Activated CD4-positive, alpha-beta T cell treated with anti-CD3 and anti-CD28 coated beads, Interleukin-2, amount 50 U/mL, for 1 hour (primary cell): ENCODE results near the gene PALM.
A peak's percentile ranks its signal among the peaks of the same experiment; 100 is the strongest.
"Not testable (repeated sequence)": the region's sequence is repeated elsewhere in the genome, so short reads cannot be mapped to it uniquely, and the experiment has no call there.

Experiments used
- DNase-seq: peaks from one replicate; pipeline ENCODE4 v3.0.0-alpha.2; 2020

PALM gene, protein sequence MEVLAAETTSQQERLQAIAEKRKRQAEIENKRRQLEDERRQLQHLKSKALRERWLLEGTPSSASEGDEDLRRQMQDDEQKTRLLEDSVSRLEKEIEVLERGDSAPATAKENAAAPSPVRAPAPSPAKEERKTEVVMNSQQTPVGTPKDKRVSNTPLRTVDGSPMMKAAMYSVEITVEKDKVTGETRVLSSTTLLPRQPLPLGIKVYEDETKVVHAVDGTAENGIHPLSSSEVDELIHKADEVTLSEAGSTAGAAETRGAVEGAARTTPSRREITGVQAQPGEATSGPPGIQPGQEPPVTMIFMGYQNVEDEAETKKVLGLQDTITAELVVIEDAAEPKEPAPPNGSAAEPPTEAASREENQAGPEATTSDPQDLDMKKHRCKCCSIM

DNA sequence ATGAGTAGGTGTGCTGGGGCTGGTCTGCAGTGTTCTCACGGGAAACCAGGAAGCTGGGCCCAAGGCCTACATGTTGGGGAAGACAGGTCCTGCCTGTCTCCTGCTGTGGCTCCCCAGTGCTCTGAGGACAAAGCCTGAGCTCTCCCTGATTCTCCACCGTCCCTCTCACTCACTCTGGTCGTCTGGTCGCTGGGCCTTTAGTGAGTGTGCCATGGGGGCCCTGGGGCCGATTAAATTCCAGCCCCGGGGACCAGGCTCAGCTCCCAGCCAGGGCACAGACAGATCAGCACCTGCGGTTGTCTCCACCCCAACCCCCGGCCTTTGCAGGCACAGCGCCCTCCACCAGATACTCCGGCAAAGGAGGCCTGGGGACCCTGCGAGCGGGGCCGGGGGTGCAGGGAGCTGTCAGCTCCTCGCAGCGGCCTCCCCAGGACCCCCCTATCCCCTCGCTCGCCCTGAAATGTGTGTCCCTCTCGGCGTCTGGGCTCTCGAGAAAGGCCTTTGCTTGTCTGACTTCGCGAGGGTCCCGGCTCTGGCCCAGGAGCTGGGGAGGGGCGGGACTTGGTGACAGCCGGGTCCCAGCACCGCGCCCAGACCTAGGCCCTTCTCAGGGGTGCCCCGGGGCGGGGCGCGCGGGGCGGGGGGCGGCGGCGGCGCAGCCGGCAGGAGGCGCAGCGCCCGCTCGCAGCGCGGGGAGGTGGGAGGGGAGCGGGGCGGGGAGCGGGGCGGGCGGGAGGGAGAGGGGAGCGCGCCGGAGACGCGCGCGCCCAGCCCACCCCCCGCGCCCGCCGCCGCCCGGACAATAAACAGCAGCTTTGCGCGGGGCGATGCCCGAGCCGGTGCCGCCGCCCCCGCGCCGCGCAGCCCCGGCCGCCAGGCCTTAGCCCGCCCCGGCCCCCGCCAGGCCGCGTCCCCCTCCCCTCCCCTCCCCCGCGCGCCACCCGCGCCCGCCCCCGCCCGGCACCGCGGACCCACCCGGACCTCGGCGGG, at the start of gene PALM:
Gene PALM (plus strand): TSS at position 782 of the 990 bp plus-strand sequence. CDS start 212 bp downstream, outside the sequence.
- DNase-seq, result no peak

DNA sequence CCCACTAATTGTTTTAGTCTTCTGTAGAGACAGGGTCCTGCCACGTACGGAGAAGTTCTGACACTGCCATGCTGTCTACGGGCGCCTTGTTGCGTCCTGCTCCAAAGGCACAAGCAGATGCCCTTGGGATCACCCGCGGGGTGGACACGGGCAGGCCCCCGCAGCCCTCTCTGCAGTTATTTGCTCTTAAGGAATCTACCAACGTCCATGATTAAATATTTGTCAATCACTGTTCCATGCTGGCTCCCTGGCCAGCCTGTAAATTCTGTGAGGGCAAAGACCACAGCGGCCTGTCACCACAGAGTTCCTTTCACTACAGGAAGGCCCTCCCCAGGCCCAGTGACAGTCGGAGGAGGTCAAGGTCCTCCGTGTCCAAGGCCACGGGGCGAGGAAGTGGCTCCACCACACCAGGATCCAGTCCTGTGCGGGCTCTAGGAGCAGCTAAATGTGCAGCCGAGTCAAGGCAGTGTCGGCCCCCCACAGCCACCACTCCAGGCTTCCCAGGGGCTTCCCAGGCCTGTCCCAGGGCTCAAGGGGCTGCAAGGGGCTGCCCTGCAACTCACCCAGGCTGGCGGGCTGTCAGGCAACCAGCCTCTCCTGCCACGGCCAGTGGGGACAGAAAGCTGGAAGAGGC, 47.8 kb upstream of the PALM start:
- no peak for DNase-seq

DNA sequence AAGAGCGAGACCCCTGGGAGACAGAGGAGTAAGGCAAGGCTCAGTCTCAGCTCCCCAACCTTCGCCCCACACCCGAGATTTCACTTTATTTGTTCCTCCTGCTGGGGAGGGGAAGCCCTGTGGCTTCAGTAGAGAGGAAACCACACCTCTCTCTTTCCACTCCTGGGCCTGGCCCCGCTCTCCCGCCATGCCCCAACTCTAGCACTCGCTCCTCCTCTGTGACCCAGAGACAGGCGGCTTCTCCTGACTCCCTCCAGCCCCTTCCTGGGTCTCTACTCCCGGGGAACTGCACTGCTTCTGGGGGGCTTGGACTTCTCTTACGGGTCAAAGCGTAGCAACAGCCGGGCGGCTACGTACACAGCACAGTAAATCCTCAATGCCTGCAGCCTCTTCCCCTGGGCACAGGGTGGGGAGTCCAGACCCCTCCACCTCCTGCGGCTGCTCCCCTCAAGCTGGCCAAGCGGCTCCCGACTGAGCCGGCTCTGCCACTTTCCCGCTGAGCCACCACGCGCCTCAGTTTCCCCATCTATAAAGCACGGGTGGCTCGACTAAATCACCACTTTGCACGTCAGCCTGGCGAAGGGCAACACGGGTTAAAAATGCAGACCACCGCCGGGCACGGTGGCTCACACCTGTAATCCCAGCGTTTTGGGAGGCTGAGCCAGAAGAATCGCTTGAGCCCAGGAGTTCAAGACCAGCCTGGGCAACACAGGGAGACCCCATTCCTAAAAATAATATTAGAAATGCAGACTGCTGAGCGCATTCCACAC, 47.1 kb upstream of the PALM start:
- DNase-seq, result peak; percentile 67

DNA sequence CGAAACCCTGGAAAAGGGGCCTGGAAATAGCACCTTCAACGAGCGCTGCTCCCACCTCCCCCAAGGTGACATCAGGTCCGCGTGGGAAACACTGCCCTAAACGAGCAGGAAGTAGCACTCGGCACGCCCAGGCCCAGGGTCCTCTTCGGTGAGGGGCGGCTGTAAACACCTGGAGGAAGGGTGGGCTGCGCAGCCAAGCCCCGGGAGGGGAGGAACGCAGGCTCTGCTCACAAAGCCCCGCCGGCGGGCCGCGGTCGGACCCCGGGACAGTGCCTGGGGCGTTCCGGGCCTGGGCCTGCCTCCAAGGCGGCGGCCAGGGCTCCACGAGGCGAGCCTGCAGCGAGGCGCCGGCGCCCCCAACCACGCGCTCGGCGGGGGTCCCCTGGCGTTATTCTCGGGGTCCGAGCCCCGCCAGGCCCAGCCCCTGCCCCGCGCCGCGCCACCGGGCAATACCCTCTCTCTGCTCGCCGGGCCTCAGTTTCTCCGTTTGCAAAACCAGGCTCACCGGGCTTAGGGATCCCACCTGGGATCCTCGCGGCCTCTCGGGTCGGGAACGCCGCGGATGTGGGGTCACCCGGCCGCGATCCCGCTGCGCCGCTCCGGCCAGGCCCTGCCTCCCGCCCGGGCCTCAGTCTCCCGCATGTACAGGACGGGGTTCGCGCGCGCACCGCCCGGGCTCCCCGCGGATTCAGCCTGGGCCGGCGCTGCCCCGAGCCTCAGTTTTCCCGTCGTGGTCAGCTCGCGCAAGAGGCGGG, 46.4 kb upstream of the PALM start:
- DNase-seq, result peak; percentile 64

DNA sequence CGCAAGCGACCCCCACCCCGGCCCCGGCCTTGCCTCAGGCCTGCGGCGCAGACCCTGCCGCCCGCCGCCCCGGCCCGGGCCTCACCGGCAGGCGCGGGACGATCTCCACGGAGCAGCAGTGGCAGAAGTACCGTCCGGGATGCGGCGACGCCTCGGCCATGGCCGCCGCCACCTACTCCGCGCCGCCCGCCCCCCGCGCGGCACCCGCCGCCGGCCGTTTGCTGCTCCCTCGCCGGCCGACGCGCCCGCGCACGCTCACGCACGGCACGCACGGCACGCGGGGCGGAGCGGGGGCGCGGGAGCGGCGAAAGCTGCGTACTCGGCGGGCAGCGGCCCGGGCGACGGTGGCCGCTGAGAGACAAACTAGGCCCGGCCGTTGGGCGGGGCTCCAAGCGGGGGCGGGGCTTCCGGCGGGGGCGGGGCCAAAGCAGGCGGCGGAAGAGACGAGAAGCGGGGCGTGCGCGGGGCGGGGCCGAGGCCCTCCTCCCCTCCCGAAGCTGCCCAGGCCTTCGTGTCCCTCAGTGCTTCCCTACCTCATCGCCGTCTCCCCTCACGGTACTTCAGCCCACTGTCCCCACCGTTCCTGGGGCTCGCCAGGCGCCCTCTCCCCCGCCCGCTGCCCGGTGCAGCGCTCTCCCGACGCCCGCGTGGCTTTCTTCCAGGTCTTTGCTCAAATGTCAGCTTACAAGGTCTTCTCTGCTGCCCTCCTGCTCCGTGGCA, 45.6 kb upstream of the PALM start, which contains the start of gene RNF126:
Gene RNF126 (minus strand): TSS at position 253 of the 720 bp plus-strand sequence. CDS start 93 bp downstream, at position 160.
- DNase-seq, result peak; percentile 94

DNA sequence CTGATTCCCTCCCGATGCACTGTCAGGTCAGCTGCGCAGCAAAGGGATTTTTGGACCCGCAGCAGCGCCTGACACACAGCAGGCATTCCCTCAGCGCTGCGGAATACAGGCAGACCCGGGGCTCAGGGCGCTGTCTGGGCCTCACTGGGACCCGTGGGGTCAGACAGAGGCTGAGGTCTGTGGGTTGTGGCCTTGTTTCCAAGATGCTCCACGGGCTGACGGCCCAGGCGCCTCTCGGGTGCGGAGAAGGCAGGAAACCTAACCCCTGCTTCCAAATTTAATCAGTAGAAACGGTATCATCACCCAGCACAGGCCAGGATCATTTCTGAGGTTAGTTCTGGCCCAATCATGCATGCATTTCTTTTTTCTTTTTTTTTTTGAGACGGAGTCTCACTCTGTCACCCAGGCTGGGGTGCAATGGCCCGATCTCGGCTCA, 45.0 kb upstream of the PALM start:
- DNase-seq, result no peak

DNA sequence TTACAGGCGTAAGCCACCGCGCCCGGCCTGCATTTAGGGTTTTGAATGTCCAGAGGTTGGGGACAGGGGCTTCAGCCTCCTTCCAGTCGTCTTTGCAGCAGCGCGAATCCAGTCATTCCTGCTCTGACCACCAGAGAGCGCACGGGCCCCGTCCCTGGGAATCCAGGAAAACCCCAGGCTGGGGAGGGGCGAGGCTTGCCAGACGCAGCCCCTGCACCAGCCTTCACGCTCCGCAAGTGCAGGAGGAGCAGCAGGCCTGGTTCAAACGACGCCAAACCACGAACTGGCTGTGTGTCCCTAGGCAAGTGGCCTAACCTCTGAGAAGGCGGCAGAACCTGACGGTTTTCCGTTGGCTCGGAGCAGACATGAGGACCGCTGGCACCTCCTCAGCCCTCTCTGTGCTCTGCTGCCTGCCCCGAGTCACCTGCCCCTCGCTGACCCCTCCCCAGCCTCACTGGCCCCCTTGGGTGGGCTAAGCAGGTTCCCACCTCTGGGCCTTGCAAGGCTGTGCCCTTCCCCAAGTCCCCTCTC, 43.8 kb upstream of the PALM start:
- DNase-seq, result peak; percentile 81

DNA sequence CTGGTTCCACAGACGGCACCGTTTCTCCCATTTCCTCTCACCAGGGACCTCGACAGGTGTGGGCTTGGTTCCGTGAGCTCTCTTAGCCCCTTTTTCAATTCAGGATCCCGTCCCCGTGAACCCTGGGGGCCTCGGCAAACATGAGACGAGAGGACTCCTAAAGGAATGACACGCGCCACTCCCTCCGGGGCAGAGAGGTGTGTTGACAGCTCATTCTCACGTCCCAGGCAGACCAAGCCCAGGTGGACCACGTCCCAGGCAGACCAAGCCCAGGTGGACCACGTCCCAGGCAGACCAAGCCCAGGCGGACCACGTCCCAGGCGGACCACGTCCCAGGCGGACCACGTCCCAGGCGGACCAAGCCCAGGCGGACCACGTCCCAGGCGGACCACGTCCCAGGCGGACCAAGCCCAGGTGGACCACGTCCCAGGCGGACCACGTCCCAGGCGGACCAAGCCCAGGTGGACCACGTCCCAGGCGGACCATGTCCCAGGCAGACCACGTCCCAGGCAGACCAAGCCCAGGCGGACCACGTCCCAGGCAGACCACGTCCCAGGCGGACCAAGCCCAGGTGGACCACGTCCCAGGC, 41.7 kb upstream of the PALM start:
- not testable (repeated sequence) for DNase-seq

DNA sequence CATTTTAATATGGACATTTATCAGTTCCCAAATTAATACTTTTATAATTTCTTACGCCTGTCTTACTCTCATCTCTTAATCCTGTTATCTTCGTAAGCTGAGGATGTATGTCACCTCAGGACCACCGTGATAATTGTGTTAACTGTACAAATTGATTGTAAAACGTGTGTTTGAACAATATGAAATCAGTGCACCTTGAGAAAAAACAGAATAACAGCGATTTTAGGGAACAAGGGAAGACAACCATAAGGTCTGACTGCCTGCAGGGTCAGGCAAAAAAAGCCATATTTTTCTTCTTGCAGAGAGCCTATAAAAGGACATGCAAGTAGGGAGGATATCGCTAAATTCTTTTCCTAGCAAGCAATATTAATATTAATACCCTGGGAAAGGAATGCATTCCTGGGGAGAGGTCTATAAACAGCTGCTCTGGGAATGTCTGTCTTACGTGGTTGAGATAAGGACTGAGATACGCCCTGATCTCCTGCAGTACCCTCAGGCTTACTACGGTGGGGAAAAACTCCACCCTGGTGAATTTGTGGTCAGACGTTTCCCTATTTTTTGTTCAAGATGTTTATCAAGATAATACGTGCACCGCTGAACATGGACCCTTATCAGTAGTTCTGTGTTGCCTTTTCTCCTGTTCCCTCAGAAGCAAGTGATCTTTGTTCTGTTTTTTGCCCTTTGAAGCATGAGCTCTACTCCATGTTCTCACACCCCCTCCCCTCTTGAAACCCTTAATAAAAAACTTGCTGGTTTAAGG, 39.9 kb upstream of the PALM start:
- not testable (repeated sequence) for DNase-seq

DNA sequence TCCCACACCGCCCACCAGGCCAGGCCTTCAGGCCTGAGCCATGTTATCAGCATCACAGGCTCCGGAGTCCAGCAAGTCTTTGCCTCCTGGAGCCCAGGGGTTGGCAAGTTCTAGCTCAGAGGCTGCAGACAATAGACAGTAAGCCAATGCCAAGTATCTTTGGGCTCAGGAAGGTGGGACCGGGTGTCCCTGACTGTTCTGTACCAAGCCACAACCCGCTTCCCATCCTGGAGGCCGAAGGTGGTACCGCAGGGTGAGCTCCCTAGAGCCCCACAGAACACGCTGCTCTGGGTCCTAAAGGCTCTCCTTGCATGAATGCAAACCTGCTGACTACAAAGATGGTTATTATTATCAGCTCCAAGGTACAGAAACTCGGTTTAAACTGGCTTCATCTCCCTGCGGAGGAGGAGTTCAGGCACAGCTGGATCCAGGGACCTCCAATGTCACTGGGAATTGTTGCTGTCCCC, 38.1 kb upstream of the PALM start:
- no peak for DNase-seq

DNA sequence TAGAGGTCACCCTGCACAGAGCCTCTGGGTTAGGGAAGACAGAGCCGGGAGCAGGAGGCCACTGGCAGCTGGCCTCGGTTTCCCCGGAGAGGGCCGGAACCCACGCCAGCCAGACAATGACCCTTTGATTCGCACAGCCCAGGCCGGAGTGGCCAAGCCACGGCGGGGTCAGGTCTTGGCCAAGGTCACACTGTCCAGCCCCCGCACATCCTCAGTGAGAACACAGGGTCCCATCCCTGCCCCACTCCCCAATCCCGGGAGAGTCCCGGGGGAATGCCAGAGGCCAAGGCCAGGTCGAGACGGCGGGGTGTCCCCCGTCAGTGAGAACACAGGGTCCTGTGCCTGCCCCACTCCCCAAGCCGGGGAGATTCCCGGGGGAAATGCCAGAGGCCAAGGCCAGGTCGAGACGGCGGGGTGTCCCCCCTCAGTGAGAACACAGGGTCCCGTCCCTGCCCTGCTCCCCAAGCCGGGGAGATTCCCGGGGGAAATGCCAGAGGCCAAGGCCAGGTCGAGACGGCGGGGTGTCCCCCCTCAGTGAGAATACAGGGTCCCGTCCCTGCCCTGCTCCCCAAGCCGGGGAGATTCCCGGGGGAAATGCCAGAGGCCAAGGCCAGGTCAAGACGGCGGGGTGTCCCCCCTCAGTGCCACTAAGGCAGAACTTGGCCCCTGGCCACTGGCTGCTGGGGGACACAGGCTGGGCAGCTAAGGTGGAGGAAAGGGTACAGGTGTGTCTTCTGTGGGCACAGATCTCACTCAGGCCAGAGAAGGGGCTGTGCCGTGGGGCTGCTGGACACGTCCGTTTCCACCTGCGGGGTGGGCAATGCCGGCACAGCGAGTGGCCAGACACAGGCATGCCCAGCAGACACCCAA, 34.2 kb upstream of the PALM start:
- no peak for DNase-seq

DNA sequence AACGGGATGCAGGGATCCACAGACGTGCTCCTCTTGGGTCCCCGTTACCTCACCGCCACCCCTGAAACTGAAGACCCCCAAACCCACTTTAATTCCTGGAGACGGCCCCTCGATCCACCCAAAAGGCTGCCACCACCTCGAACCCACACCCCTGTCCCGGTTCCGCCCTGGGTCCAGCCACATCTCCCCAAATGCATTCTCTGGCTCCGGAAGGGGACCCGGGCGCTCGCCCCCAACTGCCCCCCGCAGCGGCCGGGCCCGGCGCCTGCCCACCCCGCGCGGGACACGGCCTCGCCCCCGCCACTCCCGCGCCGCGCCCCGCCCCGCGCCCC, 32.8 kb upstream of the PALM start:
- no peak for DNase-seq

DNA sequence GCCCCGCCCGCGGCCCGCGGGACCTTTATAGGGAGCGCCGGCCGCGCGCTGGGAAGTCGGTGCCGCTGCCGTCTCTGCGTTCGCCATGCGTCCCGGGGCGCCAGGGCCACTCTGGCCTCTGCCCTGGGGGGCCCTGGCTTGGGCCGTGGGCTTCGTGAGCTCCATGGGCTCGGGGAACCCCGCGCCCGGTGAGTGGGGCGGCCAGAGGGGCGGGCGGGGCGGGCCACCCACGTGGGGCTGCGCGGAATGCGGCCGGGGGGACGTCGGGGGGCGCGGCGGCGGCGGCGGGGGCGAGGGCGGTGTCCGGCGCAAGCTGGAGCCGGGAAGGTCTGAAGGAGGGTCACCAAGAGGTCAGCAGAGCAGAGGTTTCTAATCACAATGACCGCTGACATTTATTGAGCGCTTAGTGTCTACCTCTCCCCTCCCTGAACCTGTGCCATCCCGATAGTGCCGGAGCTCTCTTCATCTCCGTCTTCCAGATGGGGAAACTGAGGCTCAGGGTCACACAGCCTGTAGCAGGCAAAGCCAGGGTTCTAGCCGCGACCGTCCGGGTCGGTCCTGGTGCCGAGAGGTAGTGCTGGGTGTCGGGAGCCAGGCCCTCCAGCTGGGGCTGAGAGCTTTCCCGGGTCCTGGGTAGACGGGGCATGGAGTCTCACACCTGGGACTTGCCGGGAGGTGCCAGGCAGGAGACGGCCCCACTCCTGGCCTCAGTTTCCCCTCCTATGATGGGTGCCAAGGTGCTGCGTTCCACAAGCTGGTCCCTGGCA, 32.2 kb upstream of the PALM start, which contains the start of gene FSTL3:
Gene FSTL3 (plus strand): TSS at position 54 of the 767 bp plus-strand sequence. CDS start 32 bp downstream, at position 86.
- no peak for DNase-seq

DNA sequence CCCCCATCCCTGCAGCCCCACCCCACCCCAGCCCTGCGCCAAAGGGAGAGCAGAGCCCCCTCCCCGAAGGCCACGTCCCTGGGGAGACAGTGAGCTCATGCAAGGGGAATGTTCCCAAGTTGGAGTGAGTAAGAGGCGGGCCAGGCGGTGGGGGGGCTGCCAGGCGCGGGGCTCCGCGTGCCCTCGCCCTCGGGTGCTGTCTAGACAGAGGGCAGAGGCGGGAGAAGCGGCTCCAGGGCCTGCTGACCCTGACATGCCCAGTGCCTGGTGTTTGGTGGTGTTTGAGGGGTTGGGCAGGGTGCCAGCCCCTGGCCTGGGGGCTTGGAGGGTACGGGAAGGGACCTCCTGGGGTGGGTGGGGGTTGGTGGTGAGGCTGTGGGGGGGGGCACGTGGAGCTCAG, 31.5 kb upstream of the PALM start:
- no peak for DNase-seq

DNA sequence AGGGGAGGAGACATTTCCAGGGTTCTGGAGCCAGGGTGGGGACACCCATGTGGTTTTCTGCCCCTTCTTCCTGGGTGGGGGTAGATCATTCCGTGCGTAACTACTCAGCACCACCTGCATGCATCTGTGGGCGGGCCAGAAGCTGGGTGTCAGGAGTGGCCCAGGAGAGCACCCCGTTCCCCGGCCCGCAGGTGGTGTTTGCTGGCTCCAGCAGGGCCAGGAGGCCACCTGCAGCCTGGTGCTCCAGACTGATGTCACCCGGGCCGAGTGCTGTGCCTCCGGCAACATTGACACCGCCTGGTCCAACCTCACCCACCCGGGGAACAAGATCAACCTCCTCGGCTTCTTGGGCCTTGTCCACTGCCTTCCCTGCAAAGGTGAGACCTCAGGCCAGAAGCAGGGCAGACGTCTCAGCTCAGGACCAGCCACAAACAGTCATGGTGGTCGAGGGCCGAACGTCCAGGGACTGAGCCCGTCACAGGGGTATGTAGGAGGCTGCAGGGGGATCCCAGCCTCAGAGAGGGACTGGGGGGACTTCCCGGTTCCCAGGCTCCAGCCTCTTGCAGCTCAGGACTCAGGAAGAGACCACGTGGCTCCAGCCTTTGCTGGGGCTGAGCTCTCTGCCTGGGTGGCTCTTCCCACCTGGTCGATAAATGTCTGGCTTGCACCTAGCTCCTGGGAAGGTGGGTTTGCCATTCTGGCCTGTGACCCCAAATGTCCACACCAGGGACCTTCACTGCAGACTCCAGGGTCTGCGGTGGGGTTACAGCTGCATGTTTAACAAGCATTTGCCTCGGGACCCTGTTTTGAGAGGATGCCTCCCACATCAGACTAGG, 30.9 kb upstream of the PALM start:
- DNase-seq, result no peak

DNA sequence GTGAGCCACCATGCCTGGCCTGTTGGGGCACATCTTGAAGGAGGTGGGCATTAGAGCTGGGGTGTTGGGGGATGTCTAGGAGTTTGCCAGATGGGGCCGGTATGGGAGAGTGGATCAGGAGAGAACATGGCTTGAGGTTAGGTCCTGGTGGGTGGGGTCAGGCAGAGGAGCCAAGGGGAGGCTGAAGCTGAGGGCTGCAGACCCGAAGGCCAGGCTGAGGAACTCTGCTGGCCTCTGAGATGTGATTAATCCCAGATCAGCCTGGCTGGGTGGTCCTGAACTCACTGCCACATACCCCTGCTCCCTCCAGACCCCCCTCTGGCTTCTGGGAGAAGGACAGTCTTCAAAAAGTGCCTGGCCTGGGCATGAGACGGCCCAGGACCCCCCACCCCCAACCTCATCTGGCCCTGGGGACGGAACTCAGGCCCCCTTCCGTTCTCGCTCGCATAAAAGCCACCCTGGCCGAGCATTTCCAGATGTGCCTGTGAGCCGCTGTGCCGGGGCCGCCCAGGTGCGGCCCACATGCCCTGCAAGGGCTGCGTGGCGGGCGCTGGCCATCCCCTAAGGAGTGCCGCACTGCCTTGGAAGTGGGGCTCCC, 29.8 kb upstream of the PALM start:
- no peak for DNase-seq
